Lung (tissue), 12 donors: ENCODE measurements around the gene PYCR2. TPM values are rescaled to one million over a fixed set of nuclear protein-coding genes. Genes with fewer than 3 reads are reported as not detected.
A peak's percentile ranks its signal among the peaks of the same experiment; 100 is the strongest.

Experiments
- ATAC-seq: fragments of 200-7000 bp; cut with Tn5 transposase; one replicate; pipeline ENCODE4 v1.9.1; 2020; ENCODE audit warnings: moderate number of reproducible peaks; ENCODE audit not compliant: insufficient read depth, low FRiP score
- DNase-seq, 3 donors: peaks; one replicate each; pipeline ENCODE4 v3.0.0-alpha.2; 2013 to 2017
- H3K27ac ChIP-seq, 2 donors: one replicate each; pipeline ENCODE4 v1.5.1; 2013; ENCODE audit warnings: mild to moderate bottlenecking in 2 of 2, moderate library complexity in 2 of 2, control low read depth in 1 of 2, inconsistent platforms in 1 of 2, low read depth in 1 of 2, low read length in 1 of 2
- H3K27me3 ChIP-seq, 3 donors: one replicate each; pipeline ENCODE4 v1.5.1; 2013; ENCODE audit warnings: low read length in 2 of 3; ENCODE audit not compliant: control insufficient read depth in 3 of 3, insufficient read depth in 3 of 3
- H3K36me3 ChIP-seq, 4 donors: one replicate each; pipeline ENCODE4 v1.5.1; 2013; ENCODE audit warnings: low read length in 4 of 4, mild to moderate bottlenecking in 1 of 4, moderate library complexity in 1 of 4; ENCODE audit not compliant: control insufficient read depth in 4 of 4, insufficient read depth in 4 of 4
- H3K4me1 ChIP-seq, 5 donors: one replicate each; pipeline ENCODE4 v1.5.1; 2013; ENCODE audit warnings: low read length in 5 of 5, mild to moderate bottlenecking in 2 of 5, moderate library complexity in 1 of 5; ENCODE audit not compliant: control insufficient read depth in 5 of 5, insufficient read depth in 5 of 5
- H3K4me3 ChIP-seq: one replicate; pipeline ENCODE4 v1.5.1; 2013; ENCODE audit warnings: mild to moderate bottlenecking, control low read depth, moderate library complexity
- H3K9ac ChIP-seq, 2 donors: one replicate each; pipeline ENCODE4 v1.5.1; 2013; ENCODE audit warnings: low read length in 2 of 2, control low read depth in 1 of 2; ENCODE audit not compliant: insufficient read depth in 1 of 2
- H3K9me3 ChIP-seq, 4 donors: one replicate each; pipeline ENCODE4 v1.5.1; 2013; ENCODE audit warnings: low read length in 3 of 4, mild to moderate bottlenecking in 1 of 4, moderate library complexity in 1 of 4; ENCODE audit not compliant: control insufficient read depth in 4 of 4, insufficient read depth in 3 of 4
- CTCF ChIP-seq: IDR thresholded peaks from 2 replicates; pipeline ENCODE4 v1.5.1; 2012; ENCODE audit warnings: mild to moderate bottlenecking; ENCODE audit errors: control extremely low read depth, extremely low read depth
- WGBS, 2 donors: extraction: QIAGEN DNeasy Blood & Tissue Kit; methylation state at CpG; one replicate each; pipeline ENCODE4 v1.1.7; 2013; 5-methylcytosine and 5-hydroxymethylcytosine counted together
- polyA plus RNA-seq, 2 donors: library from polyadenylated mRNA; stranded (reverse); fragments of 200-250 nt; gene quantifications; one replicate each; pipeline ENCODE4 v1.2.1, GENCODE V29; 2013
- total RNA-seq, 2 donors: library from RNA; depleted of rRNA in 1 of 2; stranded (reverse); fragments of >200 nt in 1 of 2; gene quantifications; one replicate each; pipeline ENCODE4 v1.2.1, GENCODE V29; 2014 to 2021
- donor health status: control.
- donor health status: control.
- donor health status: Bipolar disorder and iron deficiency.
- donor health status: healthy.
- donor health status: DM: yes; HTN: yes; CAD: no.

Gene PYCR2
- total and polyA plus RNA-seq, 4 donors, result 32.6 to 105 (median 84.8) TPM

- TF ChIP-seq CTCF, result no peak
- WGBS, 2 donors, result 46 to 53% methylated on average over 4 of the region's 4 CpGs
Observed at GRCh38 chr1:225899044-225899925, 24.8 kb downstream of the PYCR2 start.

GRCh38 chr1:225897595-225898514, 26.2 kb downstream of the PYCR2 start:
- Histone ChIP-seq H3K9ac (no peak overlapping the region), H3K27me3 (no peaks in the 10 kb centered on the region), H3K9me3 (no peaks in the 10 kb centered on the region), H3K4me3 (no peak overlapping the region), H3K27ac (no peak overlapping the region), H3K4me1 (peaks cover 0 to 16% (median 4%) of the 10 kb centered on the region in 5 donors), H3K36me3 (no peaks in the 10 kb centered on the region)
- ATAC-seq (no peak), DNase-seq (no peak)
- no peak for TF ChIP-seq CTCF
- 85 to 93% methylated on average over 19 of the region's 19 CpGs for WGBS, 2 donors

More at GRCh38 chr1:225899044-225899925, 24.8 kb downstream of the PYCR2 start:
- DNase-seq (peak in 2 of 3 donors; percentile 16 to 41), ATAC-seq (no peak)
- H3K27ac ChIP-seq, result no peak overlapping the region
- no peaks in the 10 kb centered on the region for H3K27me3 ChIP-seq
- H3K4me1 ChIP-seq, result peaks cover 0 to 16% (median 4%) of the 10 kb centered on the region in 5 donors
- no peaks in the 10 kb centered on the region for H3K36me3 ChIP-seq
- no peak overlapping the region for H3K4me3 ChIP-seq
- H3K9me3 ChIP-seq, result no peaks in the 10 kb centered on the region
- H3K9ac ChIP-seq, result no peak overlapping the region

DNA sequence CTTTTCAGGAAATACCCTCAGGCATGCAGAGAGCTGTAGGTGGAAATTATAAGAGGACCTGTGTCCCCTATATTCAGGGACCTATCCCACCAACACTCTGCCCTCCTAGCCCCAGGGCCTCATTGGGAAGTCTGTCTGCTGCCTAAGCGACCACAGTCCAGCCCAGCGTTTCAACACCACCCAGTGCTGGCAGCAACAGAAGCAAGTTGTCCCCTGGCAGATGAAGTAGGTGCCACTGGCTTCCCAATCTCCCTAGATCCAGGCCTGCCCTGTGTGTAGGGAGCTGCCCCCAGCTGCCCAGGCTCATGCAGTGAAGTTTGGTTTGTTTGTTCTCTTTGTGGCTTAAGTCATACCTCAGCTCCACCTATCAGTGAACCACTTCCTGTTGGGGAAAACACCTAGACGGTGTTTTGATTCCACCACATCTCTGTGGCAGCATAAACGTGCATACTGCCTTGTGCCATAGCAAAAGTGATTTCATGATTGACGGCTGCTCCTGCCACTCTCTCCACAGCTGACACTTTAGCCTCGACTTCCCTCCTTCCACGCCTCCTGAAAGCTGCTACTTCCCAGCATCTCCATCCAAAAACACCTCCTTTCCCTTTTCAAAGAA, 27.0 kb downstream of the PYCR2 start:
- no peaks in the 10 kb centered on the region for H3K27me3 ChIP-seq
- ATAC-seq (peak; percentile 72), DNase-seq (no peak)
- H3K4me1 ChIP-seq, result peaks cover 0 to 16% (median 4%) of the 10 kb centered on the region in 5 donors
- no peaks in the 10 kb centered on the region for H3K36me3 ChIP-seq
- peak overlapping the region in 1 of 2 donors; percentile 66 for H3K27ac ChIP-seq
- no peak overlapping the region for H3K9ac ChIP-seq
- TF ChIP-seq CTCF, result no peak
- no peaks in the 10 kb centered on the region for H3K9me3 ChIP-seq
- H3K4me3 ChIP-seq, result no peak overlapping the region
- WGBS, 2 donors, result 34 to 42% methylated on average over 7 of the region's 7 CpGs
